GM12878 (cell line): Measurements from ENCODE around the gene GRIFIN. TPM values are rescaled to one million over a fixed set of nuclear protein-coding genes. Genes with fewer than 3 reads are reported as not detected.

Experiments used
- ATAC-seq: fragments of 200-7000 bp; cut with Tn5 transposase; 3 replicates; pipeline ENCODE4 v1.9.1; 2020; ENCODE audit warnings: mild to moderate bottlenecking, moderate library complexity
- BruUV-seq: library from RNA; stranded (reverse); fragments of 400-500 nt; replicated peaks from 2 replicates; lab custom pipeline; 2021; lab: Mats Ljungman, UMichigan
- CTCF ChIA-PET: fragments of 300-600 bp; sonication (Branson Sonifier 250); formaldehyde crosslinking; extraction: SDS; loops from one replicate; lab custom pipeline; 2021; ENCODE audit warnings: inconsistent platforms; lab: Yijun Ruan, JAX
- POLR2A ChIA-PET: fragments of 350-600 bp; formaldehyde crosslinking; extraction: SDS; loops from one replicate; lab custom pipeline; 2021; ENCODE audit warnings: inconsistent platforms; lab: Charles Lee
- RAD21 ChIA-PET: fragments of 300-600 bp; sonication (Branson Sonifier 250); formaldehyde crosslinking; loops from one replicate; lab custom pipeline; 2023; ENCODE audit warnings: antibody characterized with exemption; ENCODE audit not compliant: unreplicated experiment; lab: Charles Lee
- SMC1A ChIA-PET: fragments of 300-600 bp; sonication (Branson Sonifier 250); formaldehyde crosslinking; loops from one replicate; lab custom pipeline; 2023; ENCODE audit not compliant: unreplicated experiment, uncharacterized antibody; lab: Charles Lee
- DNase-seq: peaks from one replicate; pipeline ENCODE4 v3.0.0-alpha.2; 2011; ENCODE audit warnings: low read depth, low spot score
- FAIRE-seq: peaks from 3 replicates; lab custom pipeline; 2011; peaks lifted over from hg19 to GRCh38; lab: Jason Lieb, UNC
- H2AFZ ChIP-seq: 2 replicates; pipeline ENCODE4 v1.6.0; 2011; ENCODE audit warnings: low read depth, low read length, control low read depth; ENCODE audit not compliant: control insufficient read depth
- H3K27ac ChIP-seq: 2 replicates; pipeline ENCODE4 v1.5.1; 2011; ENCODE audit warnings: control low read depth; ENCODE audit not compliant: control insufficient read depth, insufficient read depth
- H3K27me3 ChIP-seq, 2 experiments: replicated peaks in 1 of 2; 2 replicates each; pipeline versions ENCODE4 v1.6.0 to v1.6.1; 2011; ENCODE audit warnings: low read length in 1 of 2; ENCODE audit not compliant: control insufficient read depth in 2 of 2, insufficient read depth in 2 of 2
- H3K36me3 ChIP-seq, 2 experiments: 2 replicates each; pipeline ENCODE4 v1.5.1; 2011; ENCODE audit warnings: low read length in 1 of 2; ENCODE audit not compliant: control insufficient read depth in 2 of 2, insufficient read depth in 2 of 2
- H3K4me1 ChIP-seq: 2 replicates; pipeline ENCODE4 v1.6.1; 2011; ENCODE audit warnings: mild to moderate bottlenecking, low read length, moderate library complexity, mixed read lengths; ENCODE audit not compliant: control insufficient read depth, insufficient read depth
- H3K4me2 ChIP-seq: 2 replicates; pipeline ENCODE4 v1.6.0; 2011; ENCODE audit warnings: control low read depth; ENCODE audit not compliant: control insufficient read depth, insufficient read depth
- H3K4me3 ChIP-seq: fragments of 200-600 bp; sonication (generic); 2 replicates; pipeline ENCODE4 v1.5.1; 2016
- H3K79me2 ChIP-seq: 2 replicates; pipeline ENCODE4 v1.6.0; 2011; ENCODE audit warnings: low read length; ENCODE audit not compliant: control insufficient read depth, insufficient read depth
- H3K9ac ChIP-seq: 2 replicates; pipeline ENCODE4 v1.8.0; 2011; ENCODE audit warnings: low read length, control low read depth, mixed read lengths; ENCODE audit not compliant: control insufficient read depth, insufficient read depth
- H3K9me3 ChIP-seq: replicated peaks from 3 replicates; pipeline ENCODE4 v1.5.1; 2011; ENCODE audit warnings: mild to moderate bottlenecking, low read length; ENCODE audit not compliant: control insufficient read depth, insufficient read depth
- H4K20me1 ChIP-seq: 2 replicates; pipeline ENCODE4 v1.6.0; 2011; ENCODE audit not compliant: control insufficient read depth, insufficient read depth
- EED ChIP-seq: sonication (generic); IDR thresholded peaks from 2 replicates; pipeline ENCODE4 v1.6.1; 2016; ENCODE audit warnings: antibody characterized with exemption, low read depth
- EZH2 ChIP-seq: IDR thresholded peaks from 2 replicates; pipeline ENCODE4 v1.6.1; 2012; ENCODE audit warnings: low read depth, mild to moderate bottlenecking, control low read depth, inconsistent platforms, low read length, borderline replicate concordance; ENCODE audit not compliant: control insufficient read depth
- FOS ChIP-seq: IDR thresholded peaks from 3 replicates; pipeline ENCODE4 v1.6.1; 2011; ENCODE audit warnings: borderline replicate concordance; ENCODE audit not compliant: insufficient read length; ENCODE audit errors: extremely low read depth
- GABPA ChIP-seq: IDR thresholded peaks from 2 replicates; pipeline ENCODE4 v1.6.1; 2014; ENCODE audit warnings: antibody characterized with exemption, low read depth, mild to moderate bottlenecking, inconsistent platforms
- POLR2A ChIP-seq: IDR thresholded peaks from 2 replicates; pipeline ENCODE4 v1.6.1; 2011; ENCODE audit warnings: low read depth, mild to moderate bottlenecking, low read length
- POLR2AphosphoS2 ChIP-seq: IDR thresholded peaks from 2 replicates; pipeline ENCODE4 v1.6.1; 2011; ENCODE audit warnings: low read depth, mild to moderate bottlenecking, low read length, improper control_type of control experiment, moderate library complexity
- SMAD1 ChIP-seq: fragments of 450-650 bp; IDR thresholded peaks from 2 replicates; pipeline ENCODE4 v1.6.1; 2018; ENCODE audit warnings: mild to moderate bottlenecking, low read depth; ENCODE audit not compliant: partially characterized antibody
- SRF ChIP-seq, 2 experiments: IDR thresholded peaks; 2 replicates each; pipeline ENCODE4 v1.6.1; 2011; ENCODE audit warnings: low read depth in 2 of 2, low read length in 2 of 2, mild to moderate bottlenecking in 1 of 2, moderate library complexity in 1 of 2
- ZBTB4 ChIP-seq: fragments of 450-650 bp; formaldehyde crosslinking; IDR thresholded peaks from 2 replicates; pipeline ENCODE4 v1.4.0; 2022; ENCODE audit warnings: mild to moderate bottlenecking, moderate library complexity
- ZNF687 ChIP-seq: fragments of 450-650 bp; IDR thresholded peaks from 2 replicates; pipeline ENCODE4 v1.6.1; 2017; ENCODE audit warnings: mild to moderate bottlenecking, moderate library complexity
- ZZZ3 ChIP-seq: IDR thresholded peaks from 2 replicates; pipeline ENCODE4 v1.6.1; 2011; ENCODE audit warnings: low read depth; ENCODE audit not compliant: control insufficient read depth, insufficient read length
- WGBS: methylation state at CpG from one replicate; pipeline ENCODE4 v1.1.6; 2016; ENCODE audit warnings: low lambda C conversion rate; ENCODE audit not compliant: insufficient replicate concordance, insufficient coverage; ENCODE audit errors: missing lambda C conversion rate; 5-methylcytosine and 5-hydroxymethylcytosine counted together
- in situ Hi-C: fragments of 300-500 bp; cut with MboI; formaldehyde crosslinking; loops from 9 replicates; pipeline ENCODE4 v1.14.3; 2018; ENCODE audit warnings: mixed read lengths
- intact Hi-C: fragments of 100-400 bp; cut with micrococcal nuclease; formaldehyde crosslinking; loops from one replicate; pipeline ENCODE4 v1.14.2; 2022; ENCODE audit not compliant: unreplicated experiment
- polyA plus RNA-seq, 11 experiments: library from polyadenylated mRNA; depleted of rRNA in 4 of 11; unstranded in 6 of 11; stranded (reverse) in 5 of 11; fragments of >200 nt; fragmentation: Nextera tagmentation in 4 of 11; fragmentation: Illumina TruSeq in 1 of 11; extraction: Ambion mirVana in 4 of 11; extraction: Trizol in 1 of 11; gene quantifications; 1 replicate in 1 of 11; 2 replicates in 10 of 11; pipeline versions ENCODE4 v1.2.1 to v1.2.3, GENCODE V29; 2011 to 2016; ENCODE audit warnings: inconsistent platforms in 2 of 11, missing spikeins in 2 of 11, low read depth in 1 of 11
- total RNA-seq, 4 experiments: library from RNA; depleted of rRNA in 3 of 4; stranded (reverse); fragments of >200 nt in 3 of 4; fragmentation: Illumina TruSeq in 1 of 4; extraction: Trizol in 1 of 4; gene quantifications; 2 replicates each; pipeline versions ENCODE4 v1.2.1 to v1.2.3, GENCODE V29; 2013 to 2021
- TF ChIP-seq, protein P1 (sequence below): IDR thresholded peaks from 2 replicates; pipeline ENCODE4 v1.6.1; 2011; ENCODE audit warnings: mild to moderate bottlenecking, low read depth, low read length, moderate library complexity; ENCODE audit not compliant: insufficient replicate concordance

Gene GRIFIN
- total and polyA plus RNA-seq, 10 of the 15 experiments (the other 5 are each of a cell fraction or from before 2014, with no cell fraction given) = not detected

- no peak overlapping the region for H3K27ac ChIP-seq
- intact Hi-C loops = no loop called here
- RAD21 ChIA-PET = no interaction called here
- H3K79me2 ChIP-seq = no peaks in the 10 kb centered on the region
- no peaks in the 10 kb centered on the region for H3K4me1 ChIP-seq
- WGBS = 33% methylated on average over 12 of the region's 12 CpGs
- FAIRE-seq (no peak), ATAC-seq (no peak), DNase-seq (no peak)
- H3K4me2 ChIP-seq = no peak overlapping the region
- CTCF ChIA-PET = no interaction called here
- no peaks in the 10 kb centered on the region for H4K20me1 ChIP-seq
- H3K36me3 ChIP-seq = no peaks in the 10 kb centered on the region
- H3K27me3 ChIP-seq = peaks cover 0 to 1% of the 10 kb centered on the region in 2 experiments; a peak in 1 of 4 replicates
- H3K9ac ChIP-seq = no peak overlapping the region
- H3K4me3 ChIP-seq = no peak overlapping the region
- SMC1A ChIA-PET = no interaction called here
- H2AFZ ChIP-seq = no peak overlapping the region
- in situ Hi-C loops = no loop called here
- POLR2A ChIA-PET = no interaction called here
- no peaks in the 10 kb centered on the region for H3K9me3 ChIP-seq
- TF ChIP-seq ZBTB4 (no peak), SMAD1 (no peak), EZH2 (no peak), POLR2A (no peak), POLR2AphosphoS2 (no peak), GABPA (no peak), ZNF687 (no peak), FOS (no peak), SRF (IDR thresholded peaks at IDR 0.05; ENCODE audit: low read depth in 2 of 2, low read length in 2 of 2) (no peak), EED (no peak), ZZZ3 (no peak)
- TF ChIP-seq, protein P1, sequence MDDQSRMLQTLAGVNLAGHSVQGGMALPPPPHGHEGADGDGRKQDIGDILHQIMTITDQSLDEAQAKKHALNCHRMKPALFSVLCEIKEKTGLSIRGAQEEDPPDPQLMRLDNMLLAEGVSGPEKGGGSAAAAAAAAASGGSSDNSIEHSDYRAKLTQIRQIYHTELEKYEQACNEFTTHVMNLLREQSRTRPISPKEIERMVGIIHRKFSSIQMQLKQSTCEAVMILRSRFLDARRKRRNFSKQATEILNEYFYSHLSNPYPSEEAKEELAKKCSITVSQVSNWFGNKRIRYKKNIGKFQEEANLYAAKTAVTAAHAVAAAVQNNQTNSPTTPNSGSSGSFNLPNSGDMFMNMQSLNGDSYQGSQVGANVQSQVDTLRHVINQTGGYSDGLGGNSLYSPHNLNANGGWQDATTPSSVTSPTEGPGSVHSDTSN = no peak
- BruUV-seq = no TSS peak
Measured at GRCh38 chr7:2500701-2501100, 24.5 kb upstream of the GRIFIN start.
